Choroid plexus epithelial cell (primary cell): ENCODE results near the gene SH2B3.

Source experiments
- DNase-seq: peaks from one replicate; pipeline ENCODE4 v3.0.0-alpha.2; 2010; ENCODE audit warnings: low read depth
- H3K4me3 ChIP-seq: 2 replicates; pipeline ENCODE4 v1.5.1; 2011; ENCODE audit warnings: low read depth, mild to moderate bottlenecking, control low read depth, low read length, moderate library complexity
- TF ChIP-seq, protein P1 (sequence below): conservative IDR thresholded peaks from 2 replicates; pipeline ENCODE4 v1.5.1; 2011; ENCODE audit warnings: low read depth, mild to moderate bottlenecking, control low read depth, inconsistent platforms, low read length, moderate library complexity

Gene SH2B3

DNA sequence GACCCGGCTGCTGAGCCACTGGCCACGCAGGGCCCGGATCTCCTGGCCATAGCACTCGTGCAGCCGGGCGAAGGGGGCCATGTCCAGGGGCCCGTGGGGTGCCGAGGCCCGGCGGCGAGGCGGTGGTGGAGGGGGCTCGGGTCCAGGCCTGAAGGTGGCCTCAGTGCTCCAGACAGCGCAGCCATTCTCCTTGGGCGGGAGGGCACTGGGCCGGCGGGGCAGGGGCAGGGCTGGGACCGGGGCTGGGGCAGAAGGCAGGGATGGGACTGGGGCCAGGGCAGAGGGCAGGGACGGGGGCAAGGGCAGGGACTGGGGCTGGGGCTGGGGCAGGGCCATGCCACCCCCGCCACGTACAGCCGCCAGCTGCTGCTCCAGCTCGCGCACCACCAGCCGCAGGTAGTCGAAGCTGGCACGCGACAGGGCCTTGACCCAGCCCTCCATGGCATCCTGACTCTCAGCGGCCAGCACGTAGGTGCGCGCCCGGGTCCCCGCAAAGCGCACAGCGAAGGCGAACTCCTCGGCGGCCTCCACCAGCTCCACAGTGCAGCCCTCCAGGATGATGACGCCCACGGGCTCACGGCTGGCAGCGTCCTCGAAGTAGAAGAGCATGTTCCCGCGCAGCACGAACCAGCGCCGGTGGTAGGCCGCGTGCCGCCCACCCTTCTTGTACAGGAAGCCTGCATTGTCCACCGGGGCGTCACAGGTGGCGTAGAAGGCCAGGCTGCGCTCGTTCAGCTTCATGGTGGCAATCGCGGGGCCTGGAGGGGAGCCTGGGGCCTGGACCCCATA lies 42.8 kb upstream of the SH2B3 start:
- TF ChIP-seq, protein P1, sequence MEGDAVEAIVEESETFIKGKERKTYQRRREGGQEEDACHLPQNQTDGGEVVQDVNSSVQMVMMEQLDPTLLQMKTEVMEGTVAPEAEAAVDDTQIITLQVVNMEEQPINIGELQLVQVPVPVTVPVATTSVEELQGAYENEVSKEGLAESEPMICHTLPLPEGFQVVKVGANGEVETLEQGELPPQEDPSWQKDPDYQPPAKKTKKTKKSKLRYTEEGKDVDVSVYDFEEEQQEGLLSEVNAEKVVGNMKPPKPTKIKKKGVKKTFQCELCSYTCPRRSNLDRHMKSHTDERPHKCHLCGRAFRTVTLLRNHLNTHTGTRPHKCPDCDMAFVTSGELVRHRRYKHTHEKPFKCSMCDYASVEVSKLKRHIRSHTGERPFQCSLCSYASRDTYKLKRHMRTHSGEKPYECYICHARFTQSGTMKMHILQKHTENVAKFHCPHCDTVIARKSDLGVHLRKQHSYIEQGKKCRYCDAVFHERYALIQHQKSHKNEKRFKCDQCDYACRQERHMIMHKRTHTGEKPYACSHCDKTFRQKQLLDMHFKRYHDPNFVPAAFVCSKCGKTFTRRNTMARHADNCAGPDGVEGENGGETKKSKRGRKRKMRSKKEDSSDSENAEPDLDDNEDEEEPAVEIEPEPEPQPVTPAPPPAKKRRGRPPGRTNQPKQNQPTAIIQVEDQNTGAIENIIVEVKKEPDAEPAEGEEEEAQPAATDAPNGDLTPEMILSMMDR, result no peak
- H3K4me3 ChIP-seq, result no peak overlapping the region
- DNase-seq, result no peak

DNA sequence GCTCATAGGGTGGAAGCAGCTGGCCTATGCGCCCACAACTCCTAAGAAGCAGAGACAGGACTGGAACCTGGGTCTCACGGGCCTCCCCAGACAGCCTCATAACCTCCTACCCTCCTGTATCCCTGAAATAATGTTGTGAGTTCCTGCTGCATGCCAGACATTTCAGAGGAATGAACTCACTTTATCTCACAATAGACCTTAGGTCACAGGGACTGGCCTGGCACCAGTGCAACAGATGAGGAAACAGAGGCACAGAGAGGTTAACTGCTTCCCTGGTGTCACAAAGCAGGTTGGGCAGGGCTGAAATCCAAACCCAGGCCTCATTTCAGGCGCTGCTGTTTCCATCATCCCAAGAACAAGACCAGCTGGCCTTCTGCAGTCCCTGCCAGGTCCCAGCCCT lies 42.1 kb upstream of the SH2B3 start:
- no peak overlapping the region for H3K4me3 ChIP-seq
- TF ChIP-seq, protein P1, result no peak
- DNase-seq, result peak; percentile 74

DNA sequence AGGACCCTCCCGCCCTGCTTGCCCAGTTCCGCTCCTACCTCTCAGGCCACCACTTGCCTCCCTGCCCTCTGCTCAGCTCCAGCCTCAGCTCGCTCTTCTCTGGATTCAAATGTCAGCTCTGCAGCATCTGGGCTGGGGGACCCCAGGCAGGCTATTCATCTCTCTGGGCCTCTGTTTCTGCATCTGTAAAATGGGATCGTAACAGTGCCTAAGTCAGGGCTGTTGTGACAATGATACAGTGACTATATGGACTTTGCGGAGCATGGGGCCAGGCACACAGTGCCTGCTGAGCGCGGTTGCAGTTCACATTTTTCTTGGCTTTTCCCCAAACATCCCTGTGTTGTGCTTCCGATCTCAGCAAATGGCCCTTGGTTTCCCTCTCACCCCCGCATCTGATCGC lies 39.6 kb upstream of the SH2B3 start:
- no peak overlapping the region for H3K4me3 ChIP-seq
- no peak for DNase-seq
- TF ChIP-seq, protein P1, result no peak

DNA sequence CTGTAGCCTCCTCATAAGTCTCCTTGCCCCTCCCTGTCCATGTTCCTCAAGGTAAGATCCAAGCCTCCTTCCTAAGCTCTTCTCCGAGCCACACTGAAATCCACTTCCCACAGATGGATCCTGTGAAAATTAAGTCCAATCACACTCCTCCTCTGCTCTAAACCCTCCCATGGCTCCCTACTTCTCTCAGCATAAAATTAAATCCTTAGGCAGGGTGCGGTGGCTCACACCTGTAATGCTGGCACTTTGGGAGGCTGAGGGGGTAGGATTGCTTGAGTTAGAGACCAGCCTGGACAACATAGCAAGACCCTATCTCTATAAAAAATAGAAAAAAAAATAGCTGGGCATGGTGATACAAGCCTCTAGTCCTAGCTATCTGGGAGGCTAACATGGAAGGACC lies 39.1 kb upstream of the SH2B3 start:
- no peak overlapping the region for H3K4me3 ChIP-seq
- TF ChIP-seq, protein P1, result no peak
- DNase-seq, result no peak

DNA sequence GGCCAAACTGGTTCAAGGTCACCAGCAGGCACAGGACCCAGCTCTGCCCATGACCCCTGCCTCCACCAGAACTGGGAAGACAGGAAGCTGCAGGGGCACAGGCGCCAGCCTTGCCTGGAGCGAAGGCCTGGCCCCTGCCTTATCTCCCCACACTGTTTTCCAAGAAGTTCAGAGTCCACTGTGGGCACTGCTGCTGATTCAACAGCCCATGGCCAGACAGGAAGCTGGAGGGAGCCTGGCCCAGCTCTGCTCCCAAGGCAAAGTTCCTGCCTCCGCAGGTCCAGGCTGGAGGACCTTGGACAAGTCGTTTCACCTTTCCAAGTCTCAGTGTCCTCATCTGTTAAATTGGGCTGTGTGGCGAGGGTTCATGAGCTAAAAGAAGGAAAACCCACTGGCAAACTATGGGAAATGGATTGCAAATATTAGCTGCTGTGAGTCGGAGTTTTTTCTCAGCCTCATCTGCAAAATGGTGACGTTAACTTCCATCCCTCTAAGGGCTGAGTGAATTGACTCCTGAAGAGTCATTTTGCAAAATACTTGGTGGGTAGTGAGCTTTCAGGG lies 38.0 kb upstream of the SH2B3 start:
- TF ChIP-seq, protein P1, result no peak
- DNase-seq, result peak; percentile 21
- H3K4me3 ChIP-seq, result peak overlapping the region; percentile 83

DNA sequence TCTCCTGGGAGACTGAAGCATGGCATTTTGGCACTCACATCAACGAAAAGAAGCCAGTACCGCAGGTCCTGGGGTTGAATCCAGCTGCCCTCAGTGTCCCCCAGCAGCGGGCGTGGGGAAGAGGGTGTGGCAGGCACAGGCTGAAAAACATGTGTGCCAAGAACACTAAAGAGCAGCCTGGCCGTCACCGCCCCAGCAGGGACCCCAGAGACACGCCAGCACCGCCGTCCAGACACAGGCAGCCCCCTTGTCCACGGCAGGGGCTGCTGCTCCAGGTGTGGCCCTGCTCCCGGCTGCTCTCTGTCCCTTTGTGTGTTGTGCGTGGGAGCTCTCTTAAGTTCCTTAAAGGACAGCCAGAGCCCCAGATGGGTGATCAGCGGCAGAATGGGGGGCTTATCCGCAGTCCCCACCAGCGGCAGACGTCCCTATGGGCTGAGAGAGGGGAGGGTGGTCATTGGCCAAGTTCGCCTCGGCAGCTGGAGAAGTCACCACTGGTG lies 37.4 kb upstream of the SH2B3 start:
- peak overlapping the region; percentile 83 for H3K4me3 ChIP-seq
- TF ChIP-seq, protein P1, result no peak
- no peak for DNase-seq
